GM20431 (cell line): ENCODE results near the gene ANXA2R.

Experiments used
- in situ Hi-C: fragments of 300-500 bp; cut with MseI, MboI; formaldehyde crosslinking; loops from one replicate; pipeline ENCODE4 v1.15.0; 2020; ENCODE audit warnings: low sequenced_read_pairs; ENCODE audit not compliant: unreplicated experiment

Gene ANXA2R

DNA sequence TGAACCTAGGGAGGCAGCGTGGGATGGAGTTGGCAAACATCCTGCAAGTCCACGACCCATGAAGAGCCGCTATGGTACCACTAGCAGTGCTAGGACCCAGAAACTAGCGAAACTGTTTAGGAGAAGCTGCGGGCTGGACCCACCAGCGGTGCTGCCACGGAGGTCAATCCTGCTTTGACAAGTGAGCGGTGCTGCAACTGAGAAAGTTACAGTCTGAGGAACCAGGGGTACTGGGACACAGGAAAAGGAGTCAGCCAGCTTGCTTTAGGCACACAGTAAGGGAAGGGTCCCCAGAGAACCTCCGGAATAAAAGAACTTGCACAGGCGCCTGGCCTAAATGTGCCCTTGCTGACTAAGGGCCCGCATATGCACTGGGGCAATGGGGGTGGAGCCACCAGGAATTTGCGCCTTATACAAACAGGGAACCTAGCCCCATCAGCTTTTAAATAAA lies 23.6 kb upstream of the ANXA2R start:
- in situ Hi-C loops = loop anchor here (25.0 kb wide), 1 partner anchor 151 kb away; no protein-coding TSS in a partner anchor

- in situ Hi-C loops = loop anchor here (25.0 kb wide), 1 partner anchor 149 kb away; no protein-coding TSS in a partner anchor
These were observed 21.4 kb upstream of the ANXA2R start for GRCh38 chr5:43061352-43062075.

- in situ Hi-C loops = loop anchor here (25.0 kb wide), 1 partner anchor 148 kb away; no protein-coding TSS in a partner anchor
These were observed 19.9 kb upstream of the ANXA2R start for GRCh38 chr5:43060020-43060419.

DNA sequence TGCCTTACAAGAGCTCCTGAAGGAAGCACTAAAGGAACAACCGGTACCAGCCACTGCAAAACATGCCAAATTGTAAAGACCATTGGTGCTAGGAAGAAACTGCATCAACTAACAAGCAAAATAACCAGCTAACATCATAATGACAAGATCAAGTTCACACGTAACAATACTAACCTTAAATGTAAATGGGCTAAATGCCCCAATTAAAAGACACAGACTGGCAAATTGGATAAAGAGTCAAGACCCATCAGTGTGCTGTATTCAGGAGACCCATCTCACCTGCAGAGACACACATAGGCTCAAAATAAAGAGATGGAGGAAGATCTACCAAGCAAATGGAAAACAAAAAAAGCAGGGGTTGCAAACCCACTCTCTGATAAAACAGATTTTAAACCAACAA lies 15.0 kb upstream of the ANXA2R start:
- in situ Hi-C loops = loop anchor here (25.0 kb wide), 1 partner anchor 143 kb away; no protein-coding TSS in a partner anchor

DNA sequence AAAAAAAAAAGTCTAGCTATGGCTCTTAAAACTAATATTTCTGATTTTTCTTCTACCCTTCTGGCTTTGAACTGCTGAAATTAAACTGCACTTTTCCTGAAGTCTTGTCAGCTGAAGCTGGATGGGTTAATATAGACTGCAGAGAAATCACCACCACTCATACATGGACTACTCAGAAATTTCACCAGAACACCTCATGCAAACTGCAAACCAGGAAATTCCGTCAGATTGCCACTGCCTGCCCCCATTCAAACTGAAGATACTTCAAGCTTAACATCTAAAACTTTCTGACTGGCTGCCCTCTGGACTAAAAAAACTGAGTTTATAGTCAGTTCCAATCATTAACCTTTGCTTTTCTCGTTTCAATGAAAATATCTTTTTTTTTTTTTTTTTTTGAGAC lies 11.6 kb upstream of the ANXA2R start:
- in situ Hi-C loops = loop anchor here (25.0 kb wide), 1 partner anchor 139 kb away; no protein-coding TSS in a partner anchor

DNA sequence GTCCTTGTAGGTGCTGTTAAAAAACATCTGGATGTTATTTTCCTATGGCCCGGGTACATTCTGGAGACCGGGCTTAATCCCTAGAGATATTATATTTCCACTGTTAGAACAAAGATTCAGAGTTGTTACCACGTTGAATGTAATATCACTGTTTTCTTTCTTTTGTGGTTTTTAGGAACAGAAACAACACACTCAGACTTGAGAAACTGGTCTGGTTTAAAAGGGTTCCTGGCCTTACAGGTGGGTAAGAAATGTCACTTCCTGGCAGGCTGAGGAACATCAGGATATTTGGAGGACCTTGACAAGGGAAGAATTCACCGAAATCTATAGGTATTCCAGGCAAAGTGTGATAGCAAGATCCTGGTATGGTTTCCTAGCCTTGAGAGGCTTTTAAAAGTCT lies 10.3 kb upstream of the ANXA2R start:
- in situ Hi-C loops = loop anchor here (25.0 kb wide), 1 partner anchor 138 kb away; no protein-coding TSS in a partner anchor

GRCh38 chr5:43049236-43049635 lies 9.1 kb upstream of the ANXA2R start:
- in situ Hi-C loops = no loop called here

- in situ Hi-C loops = no loop called here
These were observed 6.4 kb upstream of the ANXA2R start for GRCh38 chr5:43046474-43046873.

- in situ Hi-C loops = no loop called here
These were observed 5.1 kb upstream of the ANXA2R start for GRCh38 chr5:43045236-43045635.

GRCh38 chr5:43044181-43044914 lies 4.2 kb upstream of the ANXA2R start:
- in situ Hi-C loops = no loop called here

DNA sequence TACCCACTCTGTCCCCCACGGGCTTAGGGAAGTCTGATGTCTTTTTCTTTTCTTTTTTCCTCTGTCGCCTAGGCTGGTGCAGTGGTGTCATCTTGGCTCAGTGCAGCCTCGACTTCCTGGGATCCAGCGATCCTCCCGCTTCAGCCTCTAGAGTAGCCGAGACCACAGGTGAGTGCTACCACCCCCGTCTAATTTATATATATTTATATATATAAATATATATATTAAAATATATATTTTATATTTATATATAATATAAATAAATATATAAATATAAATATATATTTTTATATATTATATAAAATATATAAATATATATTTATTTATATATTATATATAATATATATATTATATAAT lies 3.3 kb upstream of the ANXA2R start:
- in situ Hi-C loops = no loop called here

DNA sequence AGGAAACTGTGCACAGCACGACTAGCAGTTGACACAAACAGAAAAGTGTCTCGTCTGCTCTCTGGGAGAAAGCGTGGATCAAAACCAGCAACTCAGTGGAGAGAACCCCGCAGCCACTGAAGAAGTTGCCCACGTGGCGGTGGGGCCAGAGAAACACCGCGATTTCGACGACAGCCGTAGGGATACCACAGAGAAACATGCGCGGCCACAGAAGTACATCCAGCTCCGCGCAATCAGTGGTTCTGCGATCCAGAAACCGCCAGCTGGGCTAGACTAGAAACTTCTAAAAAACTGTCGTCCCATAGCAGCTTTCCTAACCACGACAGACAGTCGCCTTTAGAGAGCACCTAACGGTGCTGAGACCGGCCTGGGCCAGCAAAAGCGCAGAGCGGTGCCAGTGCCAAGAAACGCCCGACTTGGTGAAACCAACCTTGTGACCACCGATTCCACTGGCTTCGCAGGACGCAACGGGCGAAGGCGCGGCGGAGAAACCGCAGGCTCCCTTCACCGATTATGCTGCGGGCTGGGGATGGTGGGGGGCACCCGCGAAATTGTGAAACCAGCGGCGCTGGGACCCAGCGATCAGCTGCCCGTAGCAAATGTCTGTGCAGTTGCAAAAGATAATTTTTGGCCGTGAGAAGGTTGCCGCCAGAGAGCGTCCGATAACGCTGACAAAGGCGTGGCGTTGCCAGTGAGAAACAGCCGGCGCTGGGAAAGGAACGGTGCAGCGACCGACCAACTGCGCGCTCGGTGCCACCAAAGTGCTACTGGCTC lies 2.7 kb upstream of the ANXA2R start:
- in situ Hi-C loops = no loop called here

DNA sequence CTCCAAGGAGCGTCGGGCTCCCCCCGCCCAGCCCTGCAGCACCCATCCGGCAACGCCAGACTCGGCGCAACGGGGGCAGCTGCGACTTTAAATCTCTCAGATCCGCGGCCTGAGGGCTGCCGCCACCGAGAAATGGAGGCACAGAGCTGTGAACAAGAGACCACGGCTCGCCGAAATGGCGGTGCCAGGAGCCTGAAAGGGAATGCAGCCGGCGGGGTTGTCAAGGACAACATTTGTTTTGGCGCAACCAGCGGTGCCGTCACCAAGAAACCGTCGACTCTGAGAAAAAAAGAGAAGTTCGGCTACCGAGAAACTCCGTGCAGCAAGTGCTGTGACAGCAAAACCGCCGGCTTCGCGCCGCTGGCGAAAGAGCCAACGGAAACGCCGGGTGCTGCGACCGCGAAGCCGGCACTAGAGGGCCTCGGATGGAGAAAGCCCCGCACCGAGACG lies 2.1 kb upstream of the ANXA2R start:
- in situ Hi-C loops = no loop called here

DNA sequence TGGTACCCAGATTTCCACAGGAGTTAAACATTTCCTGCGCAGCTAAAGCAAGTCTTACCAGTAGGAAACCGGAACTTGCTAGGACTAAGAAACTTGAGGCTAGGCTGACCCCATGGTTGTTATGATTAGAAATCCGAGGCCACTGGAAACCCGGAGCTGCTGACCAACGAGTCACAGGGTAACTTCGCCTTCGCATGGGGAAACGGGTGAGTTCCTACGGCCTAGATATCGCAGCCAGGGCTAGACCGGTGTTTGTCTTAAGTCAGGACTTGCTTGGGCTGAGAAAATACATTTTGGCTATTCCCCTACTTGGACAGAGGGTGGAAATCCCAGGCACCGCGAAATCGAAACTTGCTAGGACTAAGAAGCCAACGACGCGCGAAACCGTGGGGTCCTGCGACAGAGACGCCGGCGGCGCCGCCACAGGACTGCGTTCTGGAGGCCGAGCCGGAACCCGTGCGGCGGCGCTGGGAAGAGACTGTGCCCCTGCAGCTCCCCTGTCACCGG lies 1.6 kb upstream of the ANXA2R start:
- in situ Hi-C loops = no loop called here

DNA sequence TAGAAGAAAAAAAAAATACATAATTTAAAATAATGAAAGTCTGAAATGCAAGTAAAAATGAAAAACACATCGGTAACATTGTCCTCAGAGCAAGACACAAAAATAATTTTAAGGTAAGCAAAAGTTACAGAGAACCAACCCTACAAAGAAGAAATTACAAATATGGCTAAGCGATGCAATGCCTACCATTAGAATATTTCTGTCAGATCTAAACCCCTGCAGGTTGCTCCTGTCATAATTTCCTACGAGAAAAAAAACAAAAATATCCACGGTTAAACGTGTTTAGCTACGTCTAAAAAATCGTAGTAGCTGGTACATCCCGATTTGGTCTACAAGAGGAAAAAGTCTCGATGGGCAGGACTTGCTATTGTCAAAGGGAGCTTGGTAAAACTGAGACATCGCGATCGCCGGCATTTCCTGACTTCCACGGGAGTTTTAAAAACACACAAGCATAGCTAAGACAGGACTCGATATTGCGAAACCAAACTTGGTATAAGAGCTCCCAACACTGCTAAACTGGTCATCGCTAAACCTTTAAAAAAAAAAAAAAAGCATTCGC lies 1.1 kb upstream of the ANXA2R start:
- in situ Hi-C loops = no loop called here

GRCh38 chr5:43039471-43040286 lies 440 bp downstream of the ANXA2R start:
- in situ Hi-C loops = no loop called here

DNA sequence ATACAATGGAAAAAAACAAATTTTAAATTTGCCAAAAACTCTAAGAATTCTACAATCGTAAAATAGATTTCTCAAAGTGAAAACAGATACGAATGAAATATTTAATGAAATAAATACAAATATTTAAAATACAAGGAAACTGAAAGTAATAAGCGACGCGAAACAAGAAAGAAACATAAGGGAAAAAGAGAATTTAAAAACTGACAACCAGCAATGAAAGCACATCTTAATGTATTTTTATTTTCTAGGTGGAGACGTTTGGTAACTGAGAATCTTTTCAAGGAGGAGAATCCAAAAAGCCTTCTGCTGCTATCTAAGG lies 1.0 kb downstream of the ANXA2R start:
- in situ Hi-C loops = no loop called here

DNA sequence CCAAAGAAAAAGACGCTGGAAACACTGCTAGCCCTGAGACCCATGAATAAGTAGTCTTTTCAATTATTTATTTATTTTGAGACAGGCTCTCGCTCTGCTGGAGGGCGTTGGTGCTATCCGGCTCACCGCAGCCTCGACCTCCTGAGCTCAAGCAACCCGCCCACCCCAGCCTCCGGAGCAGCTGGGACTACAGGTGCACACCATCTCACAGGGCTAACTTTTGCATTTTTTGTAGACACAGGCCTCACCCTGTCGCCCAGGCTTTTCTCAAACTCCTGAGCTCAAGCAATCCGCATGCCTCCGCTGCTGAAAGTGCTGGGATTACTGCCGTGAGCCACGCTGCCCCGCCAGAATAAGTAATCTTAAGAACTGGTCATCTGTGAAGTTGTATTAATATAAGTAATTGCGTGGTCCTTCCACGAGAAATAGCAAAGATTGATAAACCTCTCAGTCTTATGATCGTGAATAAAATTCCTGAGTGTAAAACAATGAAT lies 1.6 kb downstream of the ANXA2R start:
- in situ Hi-C loops = no loop called here
